ENCODE measurements around the gene RACGAP1. TPM values are rescaled to one million over a fixed set of nuclear protein-coding genes. Genes with fewer than 3 reads are reported as not detected.

The RACGAP1 gene
- total RNA-seq, 4 donors from 2014 or later: 5.1 to 29.7 (median 8.5) TPM

GRCh38 chr12:49976557-49976956 is 48.7 kb downstream of the RACGAP1 start:
- Histone ChIP-seq H3K36me3 (no peaks in the 10 kb centered on the region), H3K27me3 (no peaks in the 10 kb centered on the region), H3K4me3 (no peak overlapping the region), H3K9me3 (no peaks in the 10 kb centered on the region), H3K4me1 (peaks cover 0 to 14% (median 0%) of the 10 kb centered on the region in 4 donors), H3K27ac (no peak overlapping the region)
- DNase-seq: no peak
- TF ChIP-seq CTCF (IDR thresholded peaks at IDR 0.05) (no peak), POLR2A (IDR thresholded peaks at IDR 0.05) (no peak)

GRCh38 chr12:49975318-49975761 is 50.0 kb downstream of the RACGAP1 start:
- no peaks in the 10 kb centered on the region for H3K9me3 ChIP-seq
- peak in 1 of 3 donors; percentile 45 for DNase-seq
- no peaks in the 10 kb centered on the region for H3K27me3 ChIP-seq
- no peak overlapping the region for H3K4me3 ChIP-seq
- no peaks in the 10 kb centered on the region for H3K36me3 ChIP-seq
- no peak overlapping the region for H3K27ac ChIP-seq
- no peak for TF ChIP-seq CTCF (IDR thresholded peaks at IDR 0.05)
- no peak for TF ChIP-seq POLR2A (IDR thresholded peaks at IDR 0.05)
- H3K4me1 ChIP-seq: peaks cover 0 to 14% (median 0%) of the 10 kb centered on the region in 4 donors

GRCh38 chr12:49974677-49975317 is 50.5 kb downstream of the RACGAP1 start:
- H3K4me3 ChIP-seq: no peak overlapping the region
- DNase-seq: peak in 1 of 3 donors; percentile 39
- H3K27ac ChIP-seq: no peak overlapping the region
- H3K9me3 ChIP-seq: no peaks in the 10 kb centered on the region
- H3K27me3 ChIP-seq: no peaks in the 10 kb centered on the region
- no peaks in the 10 kb centered on the region for H3K36me3 ChIP-seq
- TF ChIP-seq CTCF (IDR thresholded peaks at IDR 0.05): no peak
- TF ChIP-seq POLR2A (IDR thresholded peaks at IDR 0.05): no peak
- H3K4me1 ChIP-seq: peaks cover 0 to 14% (median 0%) of the 10 kb centered on the region in 4 donors

- TF ChIP-seq POLR2A (IDR thresholded peaks at IDR 0.05): no peak
- TF ChIP-seq CTCF (IDR thresholded peaks at IDR 0.05): peak in 4 of 6 experiments; percentile 16 to 39 (median 29)
- Histone ChIP-seq H3K27ac (no peak overlapping the region), H3K36me3 (no peaks in the 10 kb centered on the region), H3K4me1 (peaks cover 0 to 14% (median 0%) of the 10 kb centered on the region in 4 donors), H3K9me3 (no peaks in the 10 kb centered on the region), H3K4me3 (no peak overlapping the region), H3K27me3 (no peaks in the 10 kb centered on the region)
- peak in 2 of 3 donors; percentile 58 to 59 for DNase-seq
Measured at GRCh38 chr12:49974231-49974675, 51.0 kb downstream of the RACGAP1 start.

GRCh38 chr12:49973361-49973830 is 51.9 kb downstream of the RACGAP1 start:
- TF ChIP-seq CTCF (IDR thresholded peaks at IDR 0.05) (no peak), POLR2A (IDR thresholded peaks at IDR 0.05) (no peak)
- no peaks in the 10 kb centered on the region for H3K36me3 ChIP-seq
- no peaks in the 10 kb centered on the region for H3K27me3 ChIP-seq
- no peaks in the 10 kb centered on the region for H3K9me3 ChIP-seq
- peak in 1 of 3 donors; percentile 52 for DNase-seq
- no peak overlapping the region for H3K4me3 ChIP-seq
- H3K4me1 ChIP-seq: peaks cover 0 to 14% (median 0%) of the 10 kb centered on the region in 4 donors
- H3K27ac ChIP-seq: no peak overlapping the region
